ENCODE measurements around the gene CRIP1.

Gene CRIP1

GRCh38 chr14:105500726-105501101 lies 14.0 kb downstream of the CRIP1 start:
- TF ChIP-seq CEBPB (IDR thresholded peaks at IDR 0.05) (no peak), EP300 (IDR thresholded peaks at IDR 0.05; ENCODE audit: borderline replicate concordance) (no peak), REST (IDR thresholded peaks at IDR 0.05; ENCODE audit: low read depth) (no peak), USF1 (IDR thresholded peaks at IDR 0.05) (no peak), ZBTB7A (IDR thresholded peaks at IDR 0.05; ENCODE audit: low read depth) (no peak), CREB1 (IDR thresholded peaks at IDR 0.05; ENCODE audit: low read depth) (no peak), TAF1 (IDR thresholded peaks at IDR 0.05; ENCODE audit: low read depth) (no peak), RAD21 (IDR thresholded peaks at IDR 0.05; ENCODE audit: low read depth) (no peak), FOXM1 (IDR thresholded peaks at IDR 0.05; ENCODE audit: borderline replicate concordance, low read depth) (no peak), TCF12 (IDR thresholded peaks at IDR 0.05; ENCODE audit: low read depth) (no peak), YY1 (IDR thresholded peaks at IDR 0.05; ENCODE audit: low read depth) (no peak), MAX (IDR thresholded peaks at IDR 0.05) (no peak)

- no peak for TF ChIP-seq NFIC (IDR thresholded peaks at IDR 0.05)
- no peak for TF ChIP-seq CEBPB (IDR thresholded peaks at IDR 0.05)
- no peak for TF ChIP-seq TAF1 (IDR thresholded peaks at IDR 0.05; ENCODE audit: low read depth)
- no peak for TF ChIP-seq RAD21 (IDR thresholded peaks at IDR 0.05; ENCODE audit: low read depth)
- TF ChIP-seq ZBTB7A (IDR thresholded peaks at IDR 0.05; ENCODE audit: low read depth): no peak
- no peak for TF ChIP-seq REST (IDR thresholded peaks at IDR 0.05; ENCODE audit: low read depth)
- TF ChIP-seq TCF12 (IDR thresholded peaks at IDR 0.05; ENCODE audit: low read depth): no peak
- no peak for TF ChIP-seq YY1 (IDR thresholded peaks at IDR 0.05; ENCODE audit: low read depth)
- TF ChIP-seq USF1 (IDR thresholded peaks at IDR 0.05): no peak
- no peak for TF ChIP-seq MAX (IDR thresholded peaks at IDR 0.05)
- TF ChIP-seq EP300 (IDR thresholded peaks at IDR 0.05; ENCODE audit: borderline replicate concordance): no peak
- no peak for TF ChIP-seq TEAD4 (IDR thresholded peaks at IDR 0.05)
- no peak for TF ChIP-seq FOXM1 (IDR thresholded peaks at IDR 0.05; ENCODE audit: borderline replicate concordance, low read depth)
Measured at GRCh38 chr14:105501504-105502291, 15.0 kb downstream of the CRIP1 start.

- TF ChIP-seq REST (IDR thresholded peaks at IDR 0.05; ENCODE audit: low read depth): no peak
- no peak for TF ChIP-seq FOXM1 (IDR thresholded peaks at IDR 0.05; ENCODE audit: borderline replicate concordance, low read depth)
- no peak for TF ChIP-seq YY1 (IDR thresholded peaks at IDR 0.05; ENCODE audit: low read depth)
- TF ChIP-seq TAF1 (IDR thresholded peaks at IDR 0.05; ENCODE audit: low read depth): no peak
- no peak for TF ChIP-seq CREB1 (IDR thresholded peaks at IDR 0.05; ENCODE audit: low read depth)
- TF ChIP-seq TCF12 (IDR thresholded peaks at IDR 0.05; ENCODE audit: low read depth): no peak
- TF ChIP-seq RAD21 (IDR thresholded peaks at IDR 0.05; ENCODE audit: low read depth): no peak
- no peak for TF ChIP-seq EP300 (IDR thresholded peaks at IDR 0.05; ENCODE audit: borderline replicate concordance)
- no peak for TF ChIP-seq CEBPB (IDR thresholded peaks at IDR 0.05)
- TF ChIP-seq MAX (IDR thresholded peaks at IDR 0.05): no peak
- no peak for TF ChIP-seq EGR1 (IDR thresholded peaks at IDR 0.05)
- TF ChIP-seq USF1 (IDR thresholded peaks at IDR 0.05): no peak
Measured at GRCh38 chr14:105502446-105503295, 16.0 kb downstream of the CRIP1 start.

All from Ishikawa (cell line).